Islet of Langerhans (tissue), 1 donor: ENCODE results near the gene LIN7C.
"Not testable (repeated sequence)": the region's sequence is repeated elsewhere in the genome, so short reads cannot be mapped to it uniquely, and the experiment has no call there.

Source experiments
- FAIRE-seq: peaks from one replicate; lab custom pipeline; 2011; peaks lifted over from hg19 to GRCh38; lab: Jason Lieb, UNC

Gene LIN7C

GRCh38 chr11:27506200-27507182 is at the start of gene LIN7C:
LIN7C (minus strand) TSS chr11:27506769; CDS start chr11:27506752, 17 bp downstream.
- FAIRE-seq: no peak

GRCh38 chr11:27555264-27555663 is 48.7 kb upstream of the LIN7C start:
- no peak for FAIRE-seq

- no peak for FAIRE-seq
Measured at GRCh38 chr11:27553186-27553585, 46.6 kb upstream of the LIN7C start.

GRCh38 chr11:27552341-27552740 is 45.8 kb upstream of the LIN7C start:
- no peak for FAIRE-seq

- FAIRE-seq: no peak
Measured at GRCh38 chr11:27551127-27551526, 44.6 kb upstream of the LIN7C start.

- FAIRE-seq: no peak
Measured at GRCh38 chr11:27545946-27546345, 39.4 kb upstream of the LIN7C start.

- FAIRE-seq: no peak
Measured at GRCh38 chr11:27545035-27545434, 38.5 kb upstream of the LIN7C start.

- FAIRE-seq: peak; percentile 45
Measured at GRCh38 chr11:27541790-27542189, 35.2 kb upstream of the LIN7C start.

- no peak for FAIRE-seq
Measured at GRCh38 chr11:27540051-27540450, 33.5 kb upstream of the LIN7C start.

- FAIRE-seq: no peak
Measured at GRCh38 chr11:27535103-27535502, 28.5 kb upstream of the LIN7C start.

GRCh38 chr11:27532652-27533325 is 26.2 kb upstream of the LIN7C start:
- FAIRE-seq: no peak

- FAIRE-seq: no peak
Measured at GRCh38 chr11:27528712-27529111, 22.1 kb upstream of the LIN7C start.

GRCh38 chr11:27526535-27526934 is 20.0 kb upstream of the LIN7C start:
- no peak for FAIRE-seq

- FAIRE-seq: no peak
Measured at GRCh38 chr11:27525824-27526516, 19.4 kb upstream of the LIN7C start.

- no peak for FAIRE-seq
Measured at GRCh38 chr11:27524155-27524554, 17.6 kb upstream of the LIN7C start.

GRCh38 chr11:27520226-27520625 is 13.7 kb upstream of the LIN7C start:
- FAIRE-seq: no peak

GRCh38 chr11:27518518-27518917 is 11.9 kb upstream of the LIN7C start:
- FAIRE-seq: no peak

GRCh38 chr11:27517490-27517889 is 10.9 kb upstream of the LIN7C start:
- not testable (repeated sequence) for FAIRE-seq

GRCh38 chr11:27514558-27514957 is 8.0 kb upstream of the LIN7C start:
- no peak for FAIRE-seq

GRCh38 chr11:27514076-27514475 is 7.5 kb upstream of the LIN7C start:
- no peak for FAIRE-seq

GRCh38 chr11:27513389-27513788 is 6.8 kb upstream of the LIN7C start:
- no peak for FAIRE-seq

- no peak for FAIRE-seq
Measured at GRCh38 chr11:27512238-27512637, 5.7 kb upstream of the LIN7C start.

GRCh38 chr11:27509908-27510307 is 3.3 kb upstream of the LIN7C start:
- no peak for FAIRE-seq
